Cardiac muscle cell (in vitro differentiated cells and primary cell): ENCODE results near the gene DENND4C. TPM values are rescaled to one million over a fixed set of nuclear protein-coding genes. Genes with fewer than 3 reads are reported as not detected.
A peak's percentile ranks its signal among the peaks of the same experiment; 100 is the strongest.
"Not testable (repeated sequence)": the region's sequence is repeated elsewhere in the genome, so short reads cannot be mapped to it uniquely, and the experiment has no call there.

Experiments
- DNase-seq, 2 donors: peaks; one replicate each; pipeline versions ENCODE4 v3.0.0 to v3.0.0-alpha.2; 2010 to 2017; ENCODE audit warnings: low read depth in 1 of 2, low spot score in 1 of 2
- H3K27ac ChIP-seq: fragments of 200-600 bp; sonication (generic); 2 replicates; pipeline ENCODE4 v1.5.1; 2016
- H3K27me3 ChIP-seq: fragments of 200-600 bp; sonication (generic); 2 replicates; pipeline ENCODE4 v1.6.0; 2016; ENCODE audit warnings: control low read depth
- H3K36me3 ChIP-seq: fragments of 200-600 bp; sonication (generic); 2 replicates; pipeline ENCODE4 v1.5.1; 2016; ENCODE audit warnings: control low read depth
- H3K4me1 ChIP-seq: fragments of 200-600 bp; sonication (generic); 2 replicates; pipeline ENCODE4 v1.8.1; 2017; ENCODE audit warnings: low read depth, mild to moderate bottlenecking, mixed run types
- H3K4me3 ChIP-seq: fragments of 200-600 bp; sonication (generic); 2 replicates; pipeline ENCODE4 v1.5.1; 2016; ENCODE audit warnings: mild to moderate bottlenecking
- H3K9me3 ChIP-seq: fragments of 200-600 bp; sonication (generic); 2 replicates; pipeline ENCODE4 v1.5.1; 2017; ENCODE audit warnings: low read depth, mild to moderate bottlenecking, control low read depth
- polyA plus RNA-seq: library from polyadenylated mRNA; unstranded; fragments of >200 nt; fragmentation: Nextera tagmentation; extraction: Ambion mirVana; gene quantifications from 2 replicates; pipeline ENCODE4 v1.2.1, GENCODE V29; 2016
- total RNA-seq: library from RNA; depleted of rRNA; stranded (reverse); fragments of >200 nt; gene quantifications from 2 replicates; pipeline ENCODE4 v1.2.3, GENCODE V29; 2016
- TF ChIP-seq, protein P1 (sequence below): IDR thresholded peaks from 2 replicates; pipeline ENCODE4 v1.5.1; 2012; ENCODE audit warnings: low read depth, mild to moderate bottlenecking, low read length

DENND4C gene
- total and polyA plus RNA-seq, 2 experiments from 2014 or later = 19.3 to 51.0 TPM

DNA sequence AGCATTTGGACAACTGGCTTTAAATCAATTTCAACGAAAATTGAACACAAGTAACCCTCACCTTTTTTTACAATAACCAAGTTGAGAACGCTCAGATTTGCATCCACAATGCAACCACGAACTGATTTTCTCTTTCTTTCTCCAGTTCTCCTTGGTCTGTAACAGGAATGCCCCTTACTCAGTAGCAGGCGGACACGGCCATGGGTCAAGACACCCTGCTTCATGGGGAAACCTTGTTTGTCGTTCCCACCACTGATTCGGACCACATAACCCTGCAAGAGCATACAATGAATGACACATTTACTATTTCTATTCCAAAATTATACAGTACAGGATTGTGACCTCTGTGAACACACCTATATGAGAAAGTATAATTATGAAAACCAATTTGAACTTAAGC lies 148.2 kb downstream of the DENND4C start:
- H3K27me3 ChIP-seq = no peaks in the 10 kb centered on the region
- H3K36me3 ChIP-seq = peaks cover 44% of the 10 kb centered on the region
- peak in 1 of 2 donors; percentile 23 for DNase-seq
- H3K4me3 ChIP-seq = peak overlapping the region; percentile 72
- no peaks in the 10 kb centered on the region for H3K4me1 ChIP-seq
- no peaks in the 10 kb centered on the region for H3K9me3 ChIP-seq
- H3K27ac ChIP-seq = peak overlapping the region; percentile 93
- TF ChIP-seq, protein P1, sequence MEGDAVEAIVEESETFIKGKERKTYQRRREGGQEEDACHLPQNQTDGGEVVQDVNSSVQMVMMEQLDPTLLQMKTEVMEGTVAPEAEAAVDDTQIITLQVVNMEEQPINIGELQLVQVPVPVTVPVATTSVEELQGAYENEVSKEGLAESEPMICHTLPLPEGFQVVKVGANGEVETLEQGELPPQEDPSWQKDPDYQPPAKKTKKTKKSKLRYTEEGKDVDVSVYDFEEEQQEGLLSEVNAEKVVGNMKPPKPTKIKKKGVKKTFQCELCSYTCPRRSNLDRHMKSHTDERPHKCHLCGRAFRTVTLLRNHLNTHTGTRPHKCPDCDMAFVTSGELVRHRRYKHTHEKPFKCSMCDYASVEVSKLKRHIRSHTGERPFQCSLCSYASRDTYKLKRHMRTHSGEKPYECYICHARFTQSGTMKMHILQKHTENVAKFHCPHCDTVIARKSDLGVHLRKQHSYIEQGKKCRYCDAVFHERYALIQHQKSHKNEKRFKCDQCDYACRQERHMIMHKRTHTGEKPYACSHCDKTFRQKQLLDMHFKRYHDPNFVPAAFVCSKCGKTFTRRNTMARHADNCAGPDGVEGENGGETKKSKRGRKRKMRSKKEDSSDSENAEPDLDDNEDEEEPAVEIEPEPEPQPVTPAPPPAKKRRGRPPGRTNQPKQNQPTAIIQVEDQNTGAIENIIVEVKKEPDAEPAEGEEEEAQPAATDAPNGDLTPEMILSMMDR = no peak

DNA sequence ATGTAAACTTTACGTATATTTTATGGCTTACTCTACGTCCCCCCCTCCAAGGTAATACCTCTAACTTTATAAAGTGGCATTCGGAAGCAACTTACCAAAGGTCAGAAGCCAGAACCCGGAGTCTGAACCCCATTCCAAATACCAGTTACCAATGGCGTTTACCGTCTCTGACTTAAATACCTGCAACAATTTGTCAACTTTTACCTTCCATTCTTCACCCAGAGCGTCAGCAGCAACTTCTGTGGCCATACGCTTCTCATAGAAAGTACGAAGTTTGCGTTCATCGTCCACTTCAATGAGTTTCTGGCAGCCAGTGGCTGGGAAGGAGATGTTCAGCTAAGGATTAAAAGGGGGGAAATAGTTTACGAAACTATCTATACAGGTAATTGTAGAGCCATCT lies 148.8 kb downstream of the DENND4C start:
- TF ChIP-seq, protein P1 = no peak
- no peaks in the 10 kb centered on the region for H3K27me3 ChIP-seq
- H3K4me3 ChIP-seq = peak overlapping the region; percentile 72
- H3K9me3 ChIP-seq = no peaks in the 10 kb centered on the region
- peak overlapping the region; percentile 93 for H3K27ac ChIP-seq
- H3K4me1 ChIP-seq = no peaks in the 10 kb centered on the region
- DNase-seq = peak in 1 of 2 donors; percentile 10
- H3K36me3 ChIP-seq = peaks cover 38% of the 10 kb centered on the region

DNA sequence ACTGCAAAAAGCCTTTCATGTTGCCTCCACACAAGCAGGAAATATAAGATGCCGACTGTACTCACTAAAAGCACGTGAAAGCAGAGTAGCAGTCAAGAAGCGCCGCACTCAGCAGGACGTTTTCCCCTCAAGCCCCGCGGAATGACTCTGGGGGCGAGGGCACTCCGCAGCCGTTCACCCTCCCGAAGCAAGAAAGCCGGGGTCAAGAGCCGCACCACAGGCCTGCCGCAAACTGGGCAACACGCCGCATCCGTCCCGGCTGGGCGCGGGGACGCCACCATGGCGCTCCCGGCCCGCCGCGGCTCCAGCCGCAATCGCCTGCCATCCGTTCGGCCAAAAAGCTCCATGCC lies 149.2 kb downstream of the DENND4C start:
- Histone ChIP-seq H3K9me3 (no peaks in the 10 kb centered on the region), H3K27me3 (no peaks in the 10 kb centered on the region), H3K27ac (peak overlapping the region; percentile 93), H3K4me3 (peak overlapping the region; percentile 72), H3K36me3 (peaks cover 34% of the 10 kb centered on the region), H3K4me1 (no peaks in the 10 kb centered on the region)
- peak in 1 of 2 donors; percentile 47 for DNase-seq
- TF ChIP-seq, protein P1 = no peak

GRCh38 chr9:19380826-19381075 lies 150.3 kb downstream of the DENND4C start:
- no peak for DNase-seq
- Histone ChIP-seq H3K9me3 (no peaks in the 10 kb centered on the region), H3K27ac (peak overlapping the region; percentile 93), H3K4me3 (peak overlapping the region; percentile 72), H3K36me3 (peaks cover 26% of the 10 kb centered on the region), H3K4me1 (no peaks in the 10 kb centered on the region), H3K27me3 (no peaks in the 10 kb centered on the region)
- TF ChIP-seq, protein P1 = no peak

GRCh38 chr9:19381656-19382055 lies 151.2 kb downstream of the DENND4C start:
- peaks cover 17% of the 10 kb centered on the region for H3K36me3 ChIP-seq

DNA sequence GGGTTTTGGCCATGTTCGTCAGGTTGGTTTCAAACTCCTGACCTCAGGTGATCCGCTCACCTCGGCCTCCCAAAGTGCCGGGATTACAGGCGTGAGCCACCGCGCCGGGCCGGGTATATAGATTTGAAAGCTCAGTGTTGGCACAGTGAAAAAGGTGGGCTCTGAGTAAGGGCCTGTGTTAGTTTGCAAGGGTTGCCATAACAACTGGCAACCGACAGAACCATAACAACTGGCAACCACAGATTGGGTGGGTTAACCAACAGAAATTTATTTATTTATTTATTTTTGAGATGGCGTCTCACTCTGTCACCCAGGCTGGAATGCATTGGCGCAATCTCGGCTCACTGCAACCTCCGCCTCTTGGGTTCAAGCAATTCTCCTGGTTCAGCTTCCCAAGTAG lies 154.7 kb downstream of the DENND4C start:
- H3K4me1 ChIP-seq, H3K4me3 ChIP-seq, DNase-seq, H3K36me3 ChIP-seq, H3K9me3 ChIP-seq, H3K27me3 ChIP-seq, H3K27ac ChIP-seq: not testable (repeated sequence)

More at GRCh38 chr9:19381656-19382055, 151.2 kb downstream of the DENND4C start:
- Histone ChIP-seq H3K27me3 (no peaks in the 10 kb centered on the region), H3K4me3 (no peak overlapping the region), H3K9me3 (no peaks in the 10 kb centered on the region), H3K27ac (no peak overlapping the region), H3K4me1 (no peaks in the 10 kb centered on the region)
- TF ChIP-seq, protein P1 = no peak
- no peak for DNase-seq
